Measurements from ENCODE around the gene ARHGAP42. TPM values are rescaled to one million over a fixed set of nuclear protein-coding genes. Genes with fewer than 3 reads are reported as not detected.

The ARHGAP42 gene
- total RNA-seq, 4 donors from 2014 or later: 28.5 to 52.2 (median 40.4) TPM

- H3K36me3 ChIP-seq: no peaks in the 10 kb centered on the region
- H3K4me3 ChIP-seq: no peak overlapping the region
- peaks cover 0 to 62% (median 9%) of the 10 kb centered on the region in 4 donors for H3K4me1 ChIP-seq
- no peaks in the 10 kb centered on the region for H3K9me3 ChIP-seq
- no peak for TF ChIP-seq CTCF (IDR thresholded peaks at IDR 0.05)
- no peak for TF ChIP-seq POLR2A (IDR thresholded peaks at IDR 0.05)
- no peak for TF ChIP-seq EP300 (IDR thresholded peaks at IDR 0.05)
- H3K27ac ChIP-seq: peak overlapping the region; percentile 41 to 95 (median 78)
- H3K27me3 ChIP-seq: no peaks in the 10 kb centered on the region
- DNase-seq (ENCODE audit: low spot score in 2 of 2): no peak
- 32 to 37% methylated on average over 6 of the region's 6 CpGs for WGBS, 2 donors
Observed at GRCh38 chr11:100684101-100685065, 2.7 kb upstream of the ARHGAP42 start.

GRCh38 chr11:100686476-100687053 is 523 bp upstream of the ARHGAP42 start:
- peak overlapping the region; percentile 85 to 95 (median 93) for H3K27ac ChIP-seq
- no peak for DNase-seq (ENCODE audit: low spot score in 2 of 2)

GRCh38 chr11:100687630-100688395 is 725 bp downstream of the ARHGAP42 start:
- peak; percentile 23 to 45 for DNase-seq (ENCODE audit: low spot score in 2 of 2)
- peak overlapping the region; percentile 85 to 95 (median 93) for H3K27ac ChIP-seq
- no peaks in the 10 kb centered on the region for H3K27me3 ChIP-seq
- no peaks in the 10 kb centered on the region for H3K36me3 ChIP-seq
- peaks cover 0 to 65% (median 13%) of the 10 kb centered on the region in 4 donors for H3K4me1 ChIP-seq
- no peaks in the 10 kb centered on the region for H3K9me3 ChIP-seq
- H3K4me3 ChIP-seq: peak overlapping the region; percentile 64 to 80 (median 68)
- WGBS, 2 donors: 1 to 2% methylated on average over 22 to 23 of the region's 24 CpGs
- TF ChIP-seq CTCF (IDR thresholded peaks at IDR 0.05): peak; percentile 61 to 78 (median 72)
- TF ChIP-seq EP300 (IDR thresholded peaks at IDR 0.05): peak in 1 of 2 donors; percentile 49
- no peak for TF ChIP-seq POLR2A (IDR thresholded peaks at IDR 0.05)

More at GRCh38 chr11:100686476-100687053, 523 bp upstream of the ARHGAP42 start:
- WGBS, 2 donors: 37 to 40% methylated on average over 14 of the region's 14 CpGs
- peaks cover 0 to 65% (median 11%) of the 10 kb centered on the region in 4 donors for H3K4me1 ChIP-seq
- no peaks in the 10 kb centered on the region for H3K9me3 ChIP-seq
- no peak for TF ChIP-seq POLR2A (IDR thresholded peaks at IDR 0.05)
- TF ChIP-seq EP300 (IDR thresholded peaks at IDR 0.05): no peak
- TF ChIP-seq CTCF (IDR thresholded peaks at IDR 0.05): no peak
- H3K4me3 ChIP-seq: peak overlapping the region; percentile 64 to 80 (median 68)
- H3K27me3 ChIP-seq: no peaks in the 10 kb centered on the region
- no peaks in the 10 kb centered on the region for H3K36me3 ChIP-seq

GRCh38 chr11:100689141-100689540 is 2.1 kb downstream of the ARHGAP42 start:
- Histone ChIP-seq H3K27me3 (no peaks in the 10 kb centered on the region), H3K4me3 (peak overlapping the region; percentile 64 to 80 (median 68)), H3K9me3 (no peaks in the 10 kb centered on the region), H3K4me1 (peaks cover 0 to 60% (median 10%) of the 10 kb centered on the region in 4 donors), H3K36me3 (no peaks in the 10 kb centered on the region), H3K27ac (peak overlapping the region; percentile 28 to 95 (median 93))
- no peak for DNase-seq (ENCODE audit: low spot score in 2 of 2)
- TF ChIP-seq CTCF (IDR thresholded peaks at IDR 0.05) (no peak), POLR2A (IDR thresholded peaks at IDR 0.05) (no peak), EP300 (IDR thresholded peaks at IDR 0.05) (no peak)
- 26 to 29% methylated on average over 4 of the region's 4 CpGs for WGBS, 2 donors
